CD14-positive monocyte (primary cell): ENCODE data around the gene GAGE10. TPM values are rescaled to one million over a fixed set of nuclear protein-coding genes. Genes with fewer than 3 reads are reported as not detected.

Experiments
- DNase-seq, 3 donors: peaks; one replicate each; pipeline ENCODE4 v3.0.0-alpha.2; 2011 to 2022
- H2AFZ ChIP-seq: 2 replicates; pipeline ENCODE4 v1.6.0; 2012; ENCODE audit warnings: mild to moderate bottlenecking, low read depth, low read length, inconsistent platforms; ENCODE audit not compliant: insufficient read depth, poor library complexity, severe bottlenecking
- H3K27ac ChIP-seq, 2 donors: 1 replicate in 1 of 2; 2 replicates in 1 of 2; pipeline ENCODE4 v1.5.1; 2012 to 2013; ENCODE audit warnings: low read length in 2 of 2, control low read depth in 1 of 2, inconsistent platforms in 1 of 2, low read depth in 1 of 2, mild to moderate bottlenecking in 1 of 2
- H3K27me3 ChIP-seq, 2 donors: one replicate each; pipeline versions ENCODE4 v1.6.0 to v1.6.1; 2011 to 2013; ENCODE audit warnings: low read length in 2 of 2; ENCODE audit not compliant: control insufficient read depth in 2 of 2, insufficient read depth in 2 of 2
- H3K36me3 ChIP-seq, 2 donors: replicated peaks in 1 of 2; 1 replicate in 1 of 2; 2 replicates in 1 of 2; pipeline versions ENCODE4 v1.5.1 to v1.6.1; 2012 to 2013; ENCODE audit warnings: low read length in 2 of 2, control low read depth in 1 of 2, inconsistent platforms in 1 of 2, mild to moderate bottlenecking in 1 of 2; ENCODE audit not compliant: insufficient read depth in 2 of 2, control insufficient read depth in 1 of 2
- H3K4me1 ChIP-seq, 2 donors: 1 replicate in 1 of 2; 2 replicates in 1 of 2; pipeline versions ENCODE4 v1.5.1 to v1.6.1; 2012 to 2013; ENCODE audit warnings: low read length in 2 of 2, control low read depth in 1 of 2, inconsistent platforms in 1 of 2, mild to moderate bottlenecking in 1 of 2, moderate library complexity in 1 of 2; ENCODE audit not compliant: insufficient read depth in 2 of 2, control insufficient read depth in 1 of 2
- H3K4me2 ChIP-seq: replicated peaks from 2 replicates; pipeline ENCODE3; 2012; ENCODE audit warnings: low read length, moderate library complexity, mild to moderate bottlenecking; ENCODE audit not compliant: poor library complexity, severe bottlenecking; ENCODE audit errors: extremely low read depth
- H3K4me3 ChIP-seq, 3 experiments: fragments of 200-600 bp in 1 of 3; sonication (generic) in 1 of 3; replicated peaks in 1 of 3; 1 replicate in 2 of 3; 2 replicates in 1 of 3; pipeline ENCODE4 v1.5.1; 2011 to 2013; ENCODE audit warnings: low read length in 3 of 3, mild to moderate bottlenecking in 3 of 3, control low read depth in 2 of 3, low read depth in 2 of 3, inconsistent platforms in 1 of 3, moderate library complexity in 1 of 3
- H3K79me2 ChIP-seq: 2 replicates; pipeline ENCODE4 v1.6.0; 2012; ENCODE audit warnings: mild to moderate bottlenecking, control low read depth, inconsistent platforms, low read length, moderate library complexity; ENCODE audit not compliant: insufficient read depth
- H3K9ac ChIP-seq: 2 replicates; pipeline ENCODE4 v1.6.0; 2017; ENCODE audit warnings: low read length, mild to moderate bottlenecking; ENCODE audit not compliant: insufficient read depth, poor library complexity, severe bottlenecking
- H3K9me3 ChIP-seq, 2 donors: replicated peaks in 1 of 2; 1 replicate in 1 of 2; 2 replicates in 1 of 2; pipeline versions ENCODE4 v1.5.1 to v1.6.1; 2012 to 2013; ENCODE audit warnings: low read length in 2 of 2, control low read depth in 1 of 2; ENCODE audit not compliant: control insufficient read depth in 1 of 2, insufficient read depth in 1 of 2
- H4K20me1 ChIP-seq: 2 replicates; pipeline ENCODE4 v1.6.0; 2012; ENCODE audit warnings: mild to moderate bottlenecking, low read length, control low read depth, moderate library complexity; ENCODE audit not compliant: insufficient read depth
- H3K27ac Mint-ChIP-seq, 7 donors: one replicate each; pipeline ENCODE4 v1.8.0; 2020; ENCODE audit warnings: mild to moderate bottlenecking in 7 of 7, mixed read lengths in 7 of 7, moderate library complexity in 6 of 7, inconsistent platforms in 2 of 7
- H3K27me3 Mint-ChIP-seq, 3 donors: one replicate each; pipeline ENCODE4 v1.8.0; 2021 to 2022; ENCODE audit warnings: low read depth in 3 of 3, mild to moderate bottlenecking in 3 of 3, mixed read lengths in 3 of 3, moderate library complexity in 3 of 3, inconsistent platforms in 1 of 3
- H3K36me3 Mint-ChIP-seq, 2 donors: one replicate each; pipeline ENCODE4 v1.8.0; 2020; ENCODE audit warnings: mixed read lengths in 2 of 2, inconsistent platforms in 1 of 2, mild to moderate bottlenecking in 1 of 2
- H3K4me1 Mint-ChIP-seq: one replicate; pipeline ENCODE4 v1.8.0; 2020; ENCODE audit warnings: mild to moderate bottlenecking, mixed read lengths
- H3K4me3 Mint-ChIP-seq, 2 donors: one replicate each; pipeline ENCODE4 v1.8.0; 2020; ENCODE audit warnings: mild to moderate bottlenecking in 2 of 2, mixed read lengths in 2 of 2, moderate library complexity in 1 of 2
- H3K9me3 Mint-ChIP-seq, 7 donors: one replicate each; pipeline ENCODE4 v1.8.0; 2020 to 2022; ENCODE audit warnings: mixed read lengths in 7 of 7, mild to moderate bottlenecking in 6 of 7, moderate library complexity in 6 of 7, inconsistent platforms in 2 of 7
- WGBS: methylation state at CpG from one replicate; pipeline ENCODE4 v1.1.5; 2013; ENCODE audit warnings: missing lambda C conversion rate; ENCODE audit not compliant: insufficient coverage; 5-methylcytosine and 5-hydroxymethylcytosine counted together
- intact Hi-C, 2 donors: fragments of 100-400 bp; cut with micrococcal nuclease; formaldehyde crosslinking; loops; one replicate each; pipeline versions ENCODE4 v1.15.0 to v1.15.1; 2023
- polyA plus RNA-seq, 3 donors: library from polyadenylated mRNA; depleted of rRNA in 1 of 3; unstranded in 2 of 3; stranded (reverse) in 1 of 3; fragments of 300-500 nt in 2 of 3; fragments of >200 nt in 1 of 3; fragmentation: Illumina TruSeq in 2 of 3; gene quantifications; 1 replicate in 2 of 3; 2 replicates in 1 of 3; pipeline ENCODE4 v1.2.3, GENCODE V29; 2012 to 2021
- TF ChIP-seq, protein P1 (sequence below): fragments of 200-600 bp; IDR thresholded peaks from one replicate; pipeline ENCODE4 v1.8.0; 2022; ENCODE audit warnings: antibody characterized with exemption, mild to moderate bottlenecking

Gene GAGE10
- polyA plus RNA-seq, 3 donors, result not detected

DNA sequence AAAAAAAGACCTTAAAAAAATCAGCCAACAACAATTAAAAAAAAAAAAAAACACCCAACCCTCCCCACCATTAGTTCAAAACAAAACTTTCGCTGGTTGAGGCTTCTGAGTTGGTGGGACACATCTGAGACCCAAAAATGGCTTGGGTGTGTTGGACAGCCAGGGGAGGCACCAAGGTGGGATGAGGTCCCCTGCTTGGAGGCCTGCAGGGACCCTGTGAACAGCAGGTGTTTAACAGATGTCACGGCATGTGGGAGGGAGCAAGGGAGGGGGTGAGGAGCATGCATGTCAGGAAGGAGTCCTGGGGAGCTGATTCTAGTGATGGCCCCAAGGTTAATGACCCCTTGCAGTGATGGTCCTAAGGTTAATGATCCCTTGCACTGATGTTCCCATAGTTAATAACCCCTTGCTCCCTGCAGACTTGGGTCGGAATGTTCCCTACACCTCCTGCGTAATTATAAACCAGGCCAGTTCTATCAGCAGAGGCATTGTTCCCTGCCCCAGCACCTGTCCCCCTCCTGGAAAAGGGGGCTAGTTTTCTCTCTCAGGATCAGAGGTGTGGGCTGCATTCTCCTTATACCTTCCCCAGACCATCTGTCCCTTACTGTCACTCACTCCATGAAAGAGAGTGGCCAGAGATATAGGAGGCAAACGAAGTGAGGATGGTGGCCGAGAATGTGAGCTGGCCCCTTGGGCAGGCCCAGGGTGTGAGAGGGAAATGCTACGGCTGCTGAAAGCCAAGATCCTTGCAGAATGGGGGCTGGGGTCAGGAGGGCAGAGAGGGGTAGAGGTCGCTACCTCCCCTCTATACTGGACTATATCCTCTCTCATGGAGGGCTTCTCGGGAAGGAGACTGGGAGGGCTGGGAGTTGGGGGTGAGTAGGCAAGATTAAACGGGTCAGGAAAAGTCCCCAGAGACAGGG is 36.7 kb upstream of the GAGE10 start:
- no peak overlapping the region for H3K4me3 ChIP-seq
- no peaks in the 10 kb centered on the region for H3K36me3 Mint-ChIP-seq
- no peak overlapping the region for H3K4me2 ChIP-seq
- H3K27me3 Mint-ChIP-seq, result peaks cover 3 to 12% (median 5%) of the 10 kb centered on the region in 3 donors
- TF ChIP-seq, protein P1, sequence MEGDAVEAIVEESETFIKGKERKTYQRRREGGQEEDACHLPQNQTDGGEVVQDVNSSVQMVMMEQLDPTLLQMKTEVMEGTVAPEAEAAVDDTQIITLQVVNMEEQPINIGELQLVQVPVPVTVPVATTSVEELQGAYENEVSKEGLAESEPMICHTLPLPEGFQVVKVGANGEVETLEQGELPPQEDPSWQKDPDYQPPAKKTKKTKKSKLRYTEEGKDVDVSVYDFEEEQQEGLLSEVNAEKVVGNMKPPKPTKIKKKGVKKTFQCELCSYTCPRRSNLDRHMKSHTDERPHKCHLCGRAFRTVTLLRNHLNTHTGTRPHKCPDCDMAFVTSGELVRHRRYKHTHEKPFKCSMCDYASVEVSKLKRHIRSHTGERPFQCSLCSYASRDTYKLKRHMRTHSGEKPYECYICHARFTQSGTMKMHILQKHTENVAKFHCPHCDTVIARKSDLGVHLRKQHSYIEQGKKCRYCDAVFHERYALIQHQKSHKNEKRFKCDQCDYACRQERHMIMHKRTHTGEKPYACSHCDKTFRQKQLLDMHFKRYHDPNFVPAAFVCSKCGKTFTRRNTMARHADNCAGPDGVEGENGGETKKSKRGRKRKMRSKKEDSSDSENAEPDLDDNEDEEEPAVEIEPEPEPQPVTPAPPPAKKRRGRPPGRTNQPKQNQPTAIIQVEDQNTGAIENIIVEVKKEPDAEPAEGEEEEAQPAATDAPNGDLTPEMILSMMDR, result no peak
- peaks cover 16% of the 10 kb centered on the region for H3K4me1 Mint-ChIP-seq
- H3K27ac Mint-ChIP-seq, result no peak overlapping the region
- H3K27me3 ChIP-seq, result no peaks in the 10 kb centered on the region
- peaks cover 19% of the 10 kb centered on the region for H3K79me2 ChIP-seq
- no peaks in the 10 kb centered on the region for H3K36me3 ChIP-seq
- H2AFZ ChIP-seq, result no peak overlapping the region
- peaks cover 0 to 11% (median 2%) of the 10 kb centered on the region in 7 donors for H3K9me3 Mint-ChIP-seq
- no peak overlapping the region for H3K27ac ChIP-seq
- no peak overlapping the region for H3K9ac ChIP-seq
- H3K9me3 ChIP-seq, result no peaks in the 10 kb centered on the region
- H3K4me3 Mint-ChIP-seq, result no peak overlapping the region
- H3K4me1 ChIP-seq, result peaks cover 20 to 25% of the 10 kb centered on the region in 2 donors
- intact Hi-C loops, result no loop called here
- H4K20me1 ChIP-seq, result no peaks in the 10 kb centered on the region
- 100% methylated on average over 2 of the region's 10 CpGs for WGBS
- no peak for DNase-seq

DNA sequence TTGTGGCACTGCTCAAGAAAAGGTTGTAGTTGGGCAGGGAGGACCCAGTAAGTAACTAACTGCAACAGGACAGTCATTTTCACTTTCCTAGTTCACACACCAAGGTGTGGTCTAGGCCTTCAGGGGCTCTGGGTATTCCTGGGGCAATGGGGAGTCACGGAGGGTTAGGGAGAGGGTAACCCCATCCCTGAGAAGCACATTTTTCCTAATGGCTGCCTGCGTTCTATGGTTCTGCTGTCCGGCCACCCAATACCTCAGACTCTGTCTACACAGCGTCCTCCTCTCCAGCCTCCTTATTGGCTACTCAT is 34.8 kb upstream of the GAGE10 start:
- Mint-ChIP-seq H3K36me3 (no peaks in the 10 kb centered on the region), H3K27me3 (peaks cover 1 to 8% (median 5%) of the 10 kb centered on the region in 3 donors), H3K27ac (peak overlapping the region; percentile 76 to 100 (median 94)), H3K4me1 (peaks cover 29% of the 10 kb centered on the region), H3K9me3 (peaks cover 0 to 11% (median 2%) of the 10 kb centered on the region in 7 donors), H3K4me3 (peak overlapping the region; percentile 85 to 95)
- no peaks in the 10 kb centered on the region for H4K20me1 ChIP-seq
- H3K36me3 ChIP-seq, result no peaks in the 10 kb centered on the region
- peak overlapping the region; percentile 92 to 97 for H3K27ac ChIP-seq
- peaks cover 29 to 35% of the 10 kb centered on the region in 2 donors for H3K4me1 ChIP-seq
- no peaks in the 10 kb centered on the region for H3K9me3 ChIP-seq
- intact Hi-C loops, result no loop called here
- H3K4me2 ChIP-seq, result peak overlapping the region; percentile 70
- H2AFZ ChIP-seq, result peak overlapping the region; percentile 83
- H3K27me3 ChIP-seq, result no peaks in the 10 kb centered on the region
- WGBS, result no CpG with 5 or more reads among the region's 4 CpGs
- peaks cover 32% of the 10 kb centered on the region for H3K79me2 ChIP-seq
- DNase-seq, result no peak
- TF ChIP-seq, protein P1, result no peak
- H3K9ac ChIP-seq, result peak overlapping the region; percentile 54
- H3K4me3 ChIP-seq, result peak overlapping the region; percentile 47 to 79 (median 70)
